Testis (tissue), 3 donors: ENCODE data around the gene FAM120A. TPM values are rescaled to one million over a fixed set of nuclear protein-coding genes. Genes with fewer than 3 reads are reported as not detected.

Experiments
- DNase-seq: peaks from one replicate; pipeline ENCODE4 v3.0.0-alpha.2; 2019
- H3K27ac ChIP-seq, 2 donors: fragments of 200-600 bp; sonication (generic); one replicate each; pipeline ENCODE4 v1.5.1; 2019
- H3K27me3 ChIP-seq: fragments of 200-600 bp; sonication (generic); one replicate; pipeline ENCODE4 v1.5.1; 2019
- H3K36me3 ChIP-seq: fragments of 200-600 bp; sonication (generic); one replicate; pipeline ENCODE4 v1.5.1; 2017; ENCODE audit warnings: low read depth; ENCODE audit errors: missing control alignments
- H3K4me1 ChIP-seq: fragments of 200-600 bp; sonication (generic); one replicate; pipeline ENCODE4 v1.5.1; 2019
- H3K4me3 ChIP-seq, 2 donors: fragments of 200-600 bp; sonication (generic); one replicate each; pipeline ENCODE4 v1.5.1; 2017 to 2019
- H3K9me3 ChIP-seq: fragments of 200-600 bp; sonication (generic); one replicate; pipeline ENCODE4 v1.5.1; 2017
- CTCF ChIP-seq, 3 experiments: fragments of 450-650 bp in 2 of 3; fragments of 200-600 bp in 1 of 3; sonication (generic) in 1 of 3; IDR thresholded peaks; one replicate each; pipeline ENCODE4 v1.5.1; 2016 to 2019; ENCODE audit warnings: antibody characterized with exemption in 3 of 3, mild to moderate bottlenecking in 2 of 3, moderate library complexity in 1 of 3
- POLR2A ChIP-seq: fragments of 450-650 bp; IDR thresholded peaks from one replicate; pipeline ENCODE4 v1.6.1; 2017; ENCODE audit warnings: antibody characterized with exemption, mild to moderate bottlenecking, moderate library complexity
- WGBS, 2 donors: methylation state at CpG; one replicate each; pipeline ENCODE4 v1.1.5; 2018; 5-methylcytosine and 5-hydroxymethylcytosine counted together
- intact Hi-C: fragments of 100-400 bp; cut with DNase I; formaldehyde crosslinking; loops from one replicate; pipeline ENCODE4 v1.15.1; 2023; ENCODE audit warnings: low total_unique reads
- polyA plus RNA-seq: library from polyadenylated mRNA; stranded (reverse); fragments of 350-450 nt; fragmentation: Illumina TruSeq; extraction: RNeasy Lipid Tissue Mini Kit (QIAGEN cat#74804); gene quantifications from one replicate; pipeline ENCODE4 v1.2.3, GENCODE V29; 2014; ENCODE audit warnings: low read depth, low replicate concordance; ENCODE audit not compliant: insufficient read depth
- total RNA-seq, 2 donors: library from RNA; depleted of rRNA; stranded (reverse); fragments of >200 nt; gene quantifications; one replicate each; pipeline ENCODE4 v1.2.3, GENCODE V29; 2016

FAM120A gene
- total and polyA plus RNA-seq, 3 donors from 2014 or later: 39.3 to 81.5 (median 73.9) TPM

- peaks cover 9% of the 10 kb centered on the region for H3K4me1 ChIP-seq
- H3K4me3 ChIP-seq: no peak overlapping the region
- no peaks in the 10 kb centered on the region for H3K36me3 ChIP-seq
- H3K9me3 ChIP-seq: no peaks in the 10 kb centered on the region
- DNase-seq: no peak
- WGBS, 2 donors: 76 to 85% methylated on average over 4 of the region's 4 CpGs
- no peak for TF ChIP-seq CTCF (IDR thresholded peaks at IDR 0.05)
- no peak for TF ChIP-seq POLR2A
- H3K27ac ChIP-seq: no peak overlapping the region
- intact Hi-C loops: loop anchor here (10.0 kb wide), 1 partner anchor 106 kb away; no protein-coding TSS in a partner anchor
- H3K27me3 ChIP-seq: no peaks in the 10 kb centered on the region
Observed at GRCh38 chr9:93458712-93459111, 7.2 kb downstream of the FAM120A start.

- no peak overlapping the region for H3K4me3 ChIP-seq
- H3K27me3 ChIP-seq: no peaks in the 10 kb centered on the region
- peaks cover 3% of the 10 kb centered on the region for H3K4me1 ChIP-seq
- intact Hi-C loops: loop anchor here (10.0 kb wide), 1 partner anchor 105 kb away; no protein-coding TSS in a partner anchor
- H3K9me3 ChIP-seq: no peaks in the 10 kb centered on the region
- TF ChIP-seq CTCF (IDR thresholded peaks at IDR 0.05) (no peak), POLR2A (no peak)
- no peak overlapping the region for H3K27ac ChIP-seq
- DNase-seq: no peak
- H3K36me3 ChIP-seq: no peaks in the 10 kb centered on the region
Observed at GRCh38 chr9:93459432-93459847, 8.0 kb downstream of the FAM120A start.

GRCh38 chr9:93460689-93461413 is 9.4 kb downstream of the FAM120A start:
- Histone ChIP-seq H3K36me3 (no peaks in the 10 kb centered on the region), H3K27ac (no peak overlapping the region), H3K4me1 (no peaks in the 10 kb centered on the region), H3K27me3 (no peaks in the 10 kb centered on the region), H3K9me3 (no peaks in the 10 kb centered on the region), H3K4me3 (no peak overlapping the region)
- WGBS, 2 donors: 94 to 95% methylated on average over 3 of the region's 3 CpGs
- intact Hi-C loops: no loop called here
- no peak for TF ChIP-seq CTCF (IDR thresholded peaks at IDR 0.05)
- TF ChIP-seq POLR2A: no peak
- DNase-seq: no peak

GRCh38 chr9:93461414-93461743 is 9.9 kb downstream of the FAM120A start:
- H3K36me3 ChIP-seq: no peaks in the 10 kb centered on the region
- no peaks in the 10 kb centered on the region for H3K27me3 ChIP-seq
- WGBS, 2 donors: 87 to 98% methylated on average over 1 of the region's 1 CpG
- H3K27ac ChIP-seq: no peak overlapping the region
- no peaks in the 10 kb centered on the region for H3K4me1 ChIP-seq
- H3K9me3 ChIP-seq: no peaks in the 10 kb centered on the region
- TF ChIP-seq CTCF (IDR thresholded peaks at IDR 0.05): no peak
- no peak for TF ChIP-seq POLR2A
- intact Hi-C loops: no loop called here
- no peak for DNase-seq
- no peak overlapping the region for H3K4me3 ChIP-seq

GRCh38 chr9:93461821-93462220 is 10.3 kb downstream of the FAM120A start:
- no peak overlapping the region for H3K27ac ChIP-seq
- no peaks in the 10 kb centered on the region for H3K9me3 ChIP-seq
- no peak overlapping the region for H3K4me3 ChIP-seq
- TF ChIP-seq POLR2A (no peak), CTCF (IDR thresholded peaks at IDR 0.05) (no peak)
- H3K27me3 ChIP-seq: no peaks in the 10 kb centered on the region
- H3K4me1 ChIP-seq: no peaks in the 10 kb centered on the region
- no peak for DNase-seq
- H3K36me3 ChIP-seq: no peaks in the 10 kb centered on the region
- 91 to 95% methylated on average over 2 of the region's 2 CpGs for WGBS, 2 donors
- intact Hi-C loops: no loop called here
